ENCODE measurements around the gene PTBP3. TPM values are rescaled to one million over a fixed set of nuclear protein-coding genes. Genes with fewer than 3 reads are reported as not detected.

PTBP3 gene
- total and polyA plus RNA-seq, 2 of the 4 experiments (the other 2 are of a cell fraction), result 8.6 to 15.6 TPM

GRCh38 chr9:112301420-112301819, 32.0 kb downstream of the PTBP3 start:
- no peak overlapping the region for H4K8ac ChIP-seq (ENCODE audit: low read depth in 2 of 2, low read length in 2 of 2)
- H2BK20ac ChIP-seq (ENCODE audit: low read depth, low read length), result no peak overlapping the region
- BruUV-seq (replicated peaks), result no TSS peak

More at GRCh38 chr9:112301420-112301819, 32.0 kb downstream of the PTBP3 start:
- Histone ChIP-seq H3K4me2 (ENCODE audit: low read depth, low read length) (no peak overlapping the region), H2BK15ac (ENCODE audit: low read depth, low read length) (no peak overlapping the region), H2AK5ac (ENCODE audit: low read depth, low read length) (no peak overlapping the region), H3K79me1 (ENCODE audit: low read depth in 1 of 2, low read length in 2 of 2) (peaks cover 8 to 43% of the 10 kb centered on the region in 2 experiments; a peak in 3 of 4 replicates), H3K56ac (ENCODE audit: extremely low read depth, insufficient read depth, low read length) (no peak overlapping the region), H3K27me3 (ENCODE audit: control insufficient read depth, insufficient read depth, low read length) (no peaks in the 10 kb centered on the region), H3K9me1 (ENCODE audit: insufficient read depth, low read length) (peaks cover 2% of the 10 kb centered on the region; the same call in 1 of the 2 replicates), H3K4me1 (ENCODE audit: control insufficient read depth, insufficient read depth, low read length) (peaks cover 2% of the 10 kb centered on the region), H3K23ac (ENCODE audit: low read depth, low read length) (no peak overlapping the region), H4K91ac (ENCODE audit: insufficient read depth, low read depth, low read length) (no peak overlapping the region), H3K9me3 (ENCODE audit: control insufficient read depth, insufficient read depth, low read length) (no peaks in the 10 kb centered on the region), H3K14ac (replicated peaks; ENCODE audit: low read depth, low read length) (no peak overlapping the region), H2AFZ (replicated peaks; ENCODE audit: low read length, poor library complexity) (no peak overlapping the region), H3K4me3 (ENCODE audit: insufficient read depth, low read depth, low read length) (no peak overlapping the region), H2BK120ac (ENCODE audit: low read depth, low read length) (no peak overlapping the region), H4K5ac (ENCODE audit: low read depth, low read length) (no peak overlapping the region), H3K36me3 (ENCODE audit: control insufficient read depth, insufficient read depth, low read length) (peaks cover 1% of the 10 kb centered on the region; the same call in 1 of the 2 replicates), H4K20me1 (ENCODE audit: insufficient read depth, low read length) (peaks cover 23% of the 10 kb centered on the region), H3K9ac (ENCODE audit: low read depth, low read length) (no peak overlapping the region), H2BK5ac (ENCODE audit: low read depth, low read length, poor library complexity, severe bottlenecking) (no peak overlapping the region), H3K4ac (ENCODE audit: low read depth, low read length) (no peak overlapping the region), H3K18ac (ENCODE audit: low read depth, low read length) (no peak overlapping the region), H3K27ac (ENCODE audit: insufficient read depth, low read length) (no peak overlapping the region), H2AK9ac (replicated peaks; ENCODE audit: low read depth, low read length, poor library complexity) (no peak overlapping the region)
- ATAC-seq (ENCODE audit: low read depth), result no peak
- POLR2A ChIA-PET (ENCODE audit: unreplicated experiment), result no interaction called here
- no peak for DNase-seq
- intact Hi-C loops (cut with micrococcal nuclease) (no loop called here), in situ Hi-C loops (cut with MboI; ENCODE audit: low sequenced_read_pairs) (no loop called here), dilution Hi-C loops (cut with HindIII; ENCODE audit: low sequenced_read_pairs, unreplicated experiment) (no loop called here)
- CTCF ChIA-PET, result no interaction called here
- TF ChIP-seq RFX5 (IDR thresholded peaks at IDR 0.05; ENCODE audit: low read depth, low read length), result no peak
- TF ChIP-seq, protein P1, sequence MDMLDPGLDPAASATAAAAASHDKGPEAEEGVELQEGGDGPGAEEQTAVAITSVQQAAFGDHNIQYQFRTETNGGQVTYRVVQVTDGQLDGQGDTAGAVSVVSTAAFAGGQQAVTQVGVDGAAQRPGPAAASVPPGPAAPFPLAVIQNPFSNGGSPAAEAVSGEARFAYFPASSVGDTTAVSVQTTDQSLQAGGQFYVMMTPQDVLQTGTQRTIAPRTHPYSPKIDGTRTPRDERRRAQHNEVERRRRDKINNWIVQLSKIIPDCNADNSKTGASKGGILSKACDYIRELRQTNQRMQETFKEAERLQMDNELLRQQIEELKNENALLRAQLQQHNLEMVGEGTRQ (IDR thresholded peaks at IDR 0.05; ENCODE audit: low read depth, low read length), result no peak
- TF ChIP-seq MAZ (IDR thresholded peaks at IDR 0.05; ENCODE audit: borderline replicate concordance, low read depth, low read length), result no peak
- TF ChIP-seq MAFK (IDR thresholded peaks at IDR 0.05; ENCODE audit: low read depth, low read length), result no peak
- no peak for TF ChIP-seq NFE2L2 (IDR thresholded peaks at IDR 0.05; ENCODE audit: low read depth, low read length)
- no peak for TF ChIP-seq BHLHE40 (IDR thresholded peaks at IDR 0.05; ENCODE audit: low read depth, low read length)

All from IMR-90 (cell line).